ENCODE measurements around the gene PDCD5. TPM values are rescaled to one million over a fixed set of nuclear protein-coding genes. Genes with fewer than 3 reads are reported as not detected.
A peak's percentile ranks its signal among the peaks of the same experiment; 100 is the strongest.

The PDCD5 gene
- total and polyA plus RNA-seq, 2 experiments from 2014 or later = 77.8 to 436 TPM

DNA sequence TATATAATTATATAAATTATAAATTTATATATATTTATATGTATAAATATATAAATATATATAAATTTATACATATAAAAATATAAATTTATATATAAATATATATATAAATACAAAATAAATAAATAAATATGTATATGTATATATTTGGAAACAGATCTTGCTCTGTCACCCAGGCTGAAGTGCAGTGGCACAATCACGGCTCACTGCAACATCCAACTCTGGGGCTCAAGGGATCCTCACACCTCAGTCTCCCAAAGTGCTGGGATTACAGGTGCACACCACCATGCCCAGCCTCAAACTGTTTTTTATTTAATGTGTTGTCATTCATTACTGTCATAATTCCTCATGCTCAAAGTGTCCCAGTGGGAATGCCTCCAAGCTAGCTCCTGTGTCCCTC lies 25.2 kb upstream of the PDCD5 start:
- no peak overlapping the region for H3K4me3 ChIP-seq
- no peak overlapping the region for H3K4me2 ChIP-seq
- H4K20me1 ChIP-seq (replicated peaks; ENCODE audit: insufficient read depth) = no peaks in the 10 kb centered on the region
- Mint-ChIP-seq H3K4me3 (no peak overlapping the region), H3K36me3 (ENCODE audit: low read depth) (no peaks in the 10 kb centered on the region), H3K27ac (no peak overlapping the region), H3K27me3 (ENCODE audit: insufficient read depth, low read depth, poor library complexity) (peaks cover 2% of the 10 kb centered on the region), H3K9me3 (no peaks in the 10 kb centered on the region), H3K4me1 (no peaks in the 10 kb centered on the region)
- no peaks in the 10 kb centered on the region for H3K9me2 ChIP-seq (ENCODE audit: insufficient read depth)
- H3K27me3 ChIP-seq (ENCODE audit: insufficient read depth) = no peaks in the 10 kb centered on the region
- ATAC-seq (no peak), DNase-seq (ENCODE audit: low spot score) (no peak)
- H3K27ac ChIP-seq (ENCODE audit: low read depth) = no peak overlapping the region
- no peaks in the 10 kb centered on the region for H3K79me2 ChIP-seq (replicated peaks; ENCODE audit: insufficient read depth)
- H2AFZ ChIP-seq = peak overlapping the region; percentile 39; the same call in 1 of the 2 replicates
- H3F3A ChIP-seq (replicated peaks; ENCODE audit: low read depth) = no peaks in the 10 kb centered on the region
- TF ChIP-seq STAT1 (IDR thresholded peaks at IDR 0.05; ENCODE audit: unreplicated experiment) (no peak), POLR2AphosphoS5 (IDR thresholded peaks at IDR 0.05; ENCODE audit: low read depth) (no peak), EZH2 (IDR thresholded peaks at IDR 0.05; ENCODE audit: low read depth, unreplicated experiment) (no peak), NANOG (IDR thresholded peaks at IDR 0.05; ENCODE audit: borderline replicate concordance) (no peak)
- no peaks in the 10 kb centered on the region for H3K36me3 ChIP-seq (ENCODE audit: insufficient read depth)
- H3K4me1 ChIP-seq (ENCODE audit: insufficient read depth) = no peaks in the 10 kb centered on the region

DNA sequence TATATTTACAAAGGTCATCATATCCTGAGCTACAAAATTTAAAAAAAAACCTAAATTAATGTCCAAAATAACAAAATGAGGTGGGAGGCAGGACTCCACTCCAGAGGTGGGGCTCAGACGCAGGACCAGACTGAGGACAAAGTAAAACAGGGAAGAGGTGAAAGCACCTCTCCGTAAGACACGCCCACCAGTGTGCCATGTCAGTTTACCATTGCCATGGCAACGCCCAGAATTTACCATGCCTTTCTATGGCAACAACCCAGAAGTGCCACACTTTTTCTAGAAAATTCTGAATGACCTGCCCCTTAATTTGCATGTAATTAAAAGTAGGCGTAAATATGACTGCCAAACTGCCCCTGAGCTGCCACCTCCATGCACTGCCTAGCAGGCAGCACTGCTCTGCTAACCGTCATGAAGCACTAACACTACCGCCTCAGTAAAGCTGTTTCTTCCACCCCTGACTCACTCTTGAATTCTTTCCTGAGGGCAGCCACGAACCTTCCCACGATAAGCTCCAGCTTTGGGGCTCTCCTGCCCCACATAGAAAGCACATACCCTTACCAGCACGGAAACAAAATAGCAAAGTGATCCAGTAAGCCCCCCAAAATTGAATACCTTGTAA lies 22.3 kb upstream of the PDCD5 start:
- peaks cover 2% of the 10 kb centered on the region for H3K27me3 Mint-ChIP-seq (ENCODE audit: insufficient read depth, low read depth, poor library complexity)

More for the DNA sequence above, 22.3 kb upstream of the PDCD5 start:
- Mint-ChIP-seq H3K27ac (no peak overlapping the region), H3K4me1 (no peaks in the 10 kb centered on the region), H3K9me3 (no peaks in the 10 kb centered on the region), H3K4me3 (no peak overlapping the region), H3K36me3 (ENCODE audit: low read depth) (no peaks in the 10 kb centered on the region)
- Histone ChIP-seq H3K4me2 (no peak overlapping the region), H3K36me3 (ENCODE audit: insufficient read depth) (no peaks in the 10 kb centered on the region), H3K79me2 (replicated peaks; ENCODE audit: insufficient read depth) (no peaks in the 10 kb centered on the region), H3K9me2 (ENCODE audit: insufficient read depth) (no peaks in the 10 kb centered on the region), H3K27ac (ENCODE audit: low read depth) (no peak overlapping the region), H3F3A (replicated peaks; ENCODE audit: low read depth) (no peaks in the 10 kb centered on the region), H2AFZ (no peak overlapping the region), H3K4me3 (no peak overlapping the region), H3K4me1 (ENCODE audit: insufficient read depth) (no peaks in the 10 kb centered on the region), H4K20me1 (replicated peaks; ENCODE audit: insufficient read depth) (no peaks in the 10 kb centered on the region), H3K27me3 (ENCODE audit: insufficient read depth) (no peaks in the 10 kb centered on the region)
- no peak for TF ChIP-seq ZNF331 (CRISPR knock-in tag; IDR thresholded peaks at IDR 0.05; ENCODE audit: low read depth)
- TF ChIP-seq, protein P1, sequence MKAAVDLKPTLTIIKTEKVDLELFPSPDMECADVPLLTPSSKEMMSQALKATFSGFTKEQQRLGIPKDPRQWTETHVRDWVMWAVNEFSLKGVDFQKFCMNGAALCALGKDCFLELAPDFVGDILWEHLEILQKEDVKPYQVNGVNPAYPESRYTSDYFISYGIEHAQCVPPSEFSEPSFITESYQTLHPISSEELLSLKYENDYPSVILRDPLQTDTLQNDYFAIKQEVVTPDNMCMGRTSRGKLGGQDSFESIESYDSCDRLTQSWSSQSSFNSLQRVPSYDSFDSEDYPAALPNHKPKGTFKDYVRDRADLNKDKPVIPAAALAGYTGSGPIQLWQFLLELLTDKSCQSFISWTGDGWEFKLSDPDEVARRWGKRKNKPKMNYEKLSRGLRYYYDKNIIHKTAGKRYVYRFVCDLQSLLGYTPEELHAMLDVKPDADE (IDR thresholded peaks at IDR 0.05) = no peak
- TF ChIP-seq STAT1 (IDR thresholded peaks at IDR 0.05; ENCODE audit: unreplicated experiment) = no peak
- no peak for TF ChIP-seq ZNF114 (CRISPR knock-in tag; IDR thresholded peaks at IDR 0.05)
- TF ChIP-seq, protein P2, sequence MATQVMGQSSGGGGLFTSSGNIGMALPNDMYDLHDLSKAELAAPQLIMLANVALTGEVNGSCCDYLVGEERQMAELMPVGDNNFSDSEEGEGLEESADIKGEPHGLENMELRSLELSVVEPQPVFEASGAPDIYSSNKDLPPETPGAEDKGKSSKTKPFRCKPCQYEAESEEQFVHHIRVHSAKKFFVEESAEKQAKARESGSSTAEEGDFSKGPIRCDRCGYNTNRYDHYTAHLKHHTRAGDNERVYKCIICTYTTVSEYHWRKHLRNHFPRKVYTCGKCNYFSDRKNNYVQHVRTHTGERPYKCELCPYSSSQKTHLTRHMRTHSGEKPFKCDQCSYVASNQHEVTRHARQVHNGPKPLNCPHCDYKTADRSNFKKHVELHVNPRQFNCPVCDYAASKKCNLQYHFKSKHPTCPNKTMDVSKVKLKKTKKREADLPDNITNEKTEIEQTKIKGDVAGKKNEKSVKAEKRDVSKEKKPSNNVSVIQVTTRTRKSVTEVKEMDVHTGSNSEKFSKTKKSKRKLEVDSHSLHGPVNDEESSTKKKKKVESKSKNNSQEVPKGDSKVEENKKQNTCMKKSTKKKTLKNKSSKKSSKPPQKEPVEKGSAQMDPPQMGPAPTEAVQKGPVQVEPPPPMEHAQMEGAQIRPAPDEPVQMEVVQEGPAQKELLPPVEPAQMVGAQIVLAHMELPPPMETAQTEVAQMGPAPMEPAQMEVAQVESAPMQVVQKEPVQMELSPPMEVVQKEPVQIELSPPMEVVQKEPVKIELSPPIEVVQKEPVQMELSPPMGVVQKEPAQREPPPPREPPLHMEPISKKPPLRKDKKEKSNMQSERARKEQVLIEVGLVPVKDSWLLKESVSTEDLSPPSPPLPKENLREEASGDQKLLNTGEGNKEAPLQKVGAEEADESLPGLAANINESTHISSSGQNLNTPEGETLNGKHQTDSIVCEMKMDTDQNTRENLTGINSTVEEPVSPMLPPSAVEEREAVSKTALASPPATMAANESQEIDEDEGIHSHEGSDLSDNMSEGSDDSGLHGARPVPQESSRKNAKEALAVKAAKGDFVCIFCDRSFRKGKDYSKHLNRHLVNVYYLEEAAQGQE (IDR thresholded peaks at IDR 0.05; ENCODE audit: unreplicated experiment) = no peak
- no peak for TF ChIP-seq CREB1 (CRISPR knock-in tag; IDR thresholded peaks at IDR 0.05; ENCODE audit: low read depth)
- no peak for TF ChIP-seq EZH2 (IDR thresholded peaks at IDR 0.05; ENCODE audit: low read depth, unreplicated experiment)
- TF ChIP-seq NANOG (IDR thresholded peaks at IDR 0.05; ENCODE audit: borderline replicate concordance) = no peak
- TF ChIP-seq EZH2phosphoT487 (IDR thresholded peaks at IDR 0.05; ENCODE audit: unreplicated experiment) = no peak
- TF ChIP-seq, protein P3, sequence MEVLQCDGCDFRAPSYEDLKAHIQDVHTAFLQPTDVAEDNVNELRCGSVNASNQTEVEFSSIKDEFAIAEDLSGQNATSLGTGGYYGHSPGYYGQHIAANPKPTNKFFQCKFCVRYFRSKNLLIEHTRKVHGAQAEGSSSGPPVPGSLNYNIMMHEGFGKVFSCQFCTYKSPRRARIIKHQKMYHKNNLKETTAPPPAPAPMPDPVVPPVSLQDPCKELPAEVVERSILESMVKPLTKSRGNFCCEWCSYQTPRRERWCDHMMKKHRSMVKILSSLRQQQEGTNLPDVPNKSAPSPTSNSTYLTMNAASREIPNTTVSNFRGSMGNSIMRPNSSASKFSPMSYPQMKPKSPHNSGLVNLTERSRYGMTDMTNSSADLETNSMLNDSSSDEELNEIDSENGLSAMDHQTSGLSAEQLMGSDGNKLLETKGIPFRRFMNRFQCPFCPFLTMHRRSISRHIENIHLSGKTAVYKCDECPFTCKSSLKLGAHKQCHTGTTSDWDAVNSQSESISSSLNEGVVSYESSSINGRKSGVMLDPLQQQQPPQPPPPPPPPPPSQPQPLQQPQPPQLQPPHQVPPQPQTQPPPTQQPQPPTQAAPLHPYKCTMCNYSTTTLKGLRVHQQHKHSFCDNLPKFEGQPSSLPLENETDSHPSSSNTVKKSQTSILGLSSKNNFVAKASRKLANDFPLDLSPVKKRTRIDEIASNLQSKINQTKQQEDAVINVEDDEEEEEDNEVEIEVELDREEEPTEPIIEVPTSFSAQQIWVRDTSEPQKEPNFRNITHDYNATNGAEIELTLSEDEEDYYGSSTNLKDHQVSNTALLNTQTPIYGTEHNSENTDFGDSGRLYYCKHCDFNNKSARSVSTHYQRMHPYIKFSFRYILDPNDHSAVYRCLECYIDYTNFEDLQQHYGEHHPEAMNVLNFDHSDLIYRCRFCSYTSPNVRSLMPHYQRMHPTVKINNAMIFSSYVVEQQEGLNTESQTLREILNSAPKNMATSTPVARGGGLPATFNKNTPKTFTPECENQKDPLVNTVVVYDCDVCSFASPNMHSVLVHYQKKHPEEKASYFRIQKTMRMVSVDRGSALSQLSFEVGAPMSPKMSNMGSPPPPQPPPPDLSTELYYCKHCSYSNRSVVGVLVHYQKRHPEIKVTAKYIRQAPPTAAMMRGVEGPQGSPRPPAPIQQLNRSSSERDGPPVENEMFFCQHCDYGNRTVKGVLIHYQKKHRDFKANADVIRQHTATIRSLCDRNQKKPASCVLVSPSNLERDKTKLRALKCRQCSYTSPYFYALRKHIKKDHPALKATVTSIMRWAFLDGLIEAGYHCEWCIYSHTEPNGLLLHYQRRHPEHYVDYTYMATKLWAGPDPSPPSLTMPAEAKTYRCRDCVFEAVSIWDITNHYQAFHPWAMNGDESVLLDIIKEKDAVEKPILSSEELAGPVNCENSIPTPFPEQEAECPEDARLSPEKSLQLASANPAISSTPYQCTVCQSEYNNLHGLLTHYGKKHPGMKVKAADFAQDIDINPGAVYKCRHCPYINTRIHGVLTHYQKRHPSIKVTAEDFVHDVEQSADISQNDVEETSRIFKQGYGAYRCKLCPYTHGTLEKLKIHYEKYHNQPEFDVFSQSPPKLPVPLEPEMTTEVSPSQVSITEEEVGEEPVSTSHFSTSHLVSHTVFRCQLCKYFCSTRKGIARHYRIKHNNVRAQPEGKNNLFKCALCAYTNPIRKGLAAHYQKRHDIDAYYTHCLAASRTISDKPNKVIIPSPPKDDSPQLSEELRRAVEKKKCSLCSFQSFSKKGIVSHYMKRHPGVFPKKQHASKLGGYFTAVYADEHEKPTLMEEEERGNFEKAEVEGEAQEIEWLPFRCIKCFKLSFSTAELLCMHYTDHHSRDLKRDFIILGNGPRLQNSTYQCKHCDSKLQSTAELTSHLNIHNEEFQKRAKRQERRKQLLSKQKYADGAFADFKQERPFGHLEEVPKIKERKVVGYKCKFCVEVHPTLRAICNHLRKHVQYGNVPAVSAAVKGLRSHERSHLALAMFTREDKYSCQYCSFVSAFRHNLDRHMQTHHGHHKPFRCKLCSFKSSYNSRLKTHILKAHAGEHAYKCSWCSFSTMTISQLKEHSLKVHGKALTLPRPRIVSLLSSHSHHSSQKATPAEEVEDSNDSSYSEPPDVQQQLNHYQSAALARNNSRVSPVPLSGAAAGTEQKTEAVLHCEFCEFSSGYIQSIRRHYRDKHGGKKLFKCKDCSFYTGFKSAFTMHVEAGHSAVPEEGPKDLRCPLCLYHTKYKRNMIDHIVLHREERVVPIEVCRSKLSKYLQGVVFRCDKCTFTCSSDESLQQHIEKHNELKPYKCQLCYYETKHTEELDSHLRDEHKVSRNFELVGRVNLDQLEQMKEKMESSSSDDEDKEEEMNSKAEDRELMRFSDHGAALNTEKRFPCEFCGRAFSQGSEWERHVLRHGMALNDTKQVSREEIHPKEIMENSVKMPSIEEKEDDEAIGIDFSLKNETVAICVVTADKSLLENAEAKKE (CRISPR knock-in tag; IDR thresholded peaks at IDR 0.05) = no peak
- peak; percentile 64 for ATAC-seq
- peak; percentile 76 for DNase-seq (ENCODE audit: low spot score)

Data from GM23338 (cell line).